Fibroblast of lung (primary cell): ENCODE measurements around the gene CABLES1. TPM values are rescaled to one million over a fixed set of nuclear protein-coding genes. Genes with fewer than 3 reads are reported as not detected.
"Not testable (repeated sequence)": the region's sequence is repeated elsewhere in the genome, so short reads cannot be mapped to it uniquely, and the experiment has no call there.

Source experiments
- DNase-seq, 2 donors: peaks; one replicate each; pipeline versions ENCODE4 v3.0.0 to v3.0.0-alpha.2; 2010; ENCODE audit warnings: low read depth in 2 of 2
- H2AFZ ChIP-seq: 2 replicates; pipeline ENCODE4 v1.5.1; 2012; ENCODE audit warnings: low read length, control low read depth, inconsistent platforms
- H3K27ac ChIP-seq: 2 replicates; pipeline ENCODE4 v1.5.1; 2011; ENCODE audit warnings: low read length, control low read depth; ENCODE audit not compliant: insufficient read depth
- H3K27me3 ChIP-seq: 2 replicates; pipeline ENCODE4 v1.5.1; 2011; ENCODE audit warnings: mild to moderate bottlenecking, low read length; ENCODE audit not compliant: control insufficient read depth, insufficient read depth
- H3K36me3 ChIP-seq: 2 replicates; pipeline ENCODE4 v1.5.1; 2011; ENCODE audit warnings: low read length; ENCODE audit not compliant: control insufficient read depth, insufficient read depth
- H3K4me1 ChIP-seq: 2 replicates; pipeline ENCODE4 v1.5.1; 2011; ENCODE audit warnings: low read length; ENCODE audit not compliant: control insufficient read depth, insufficient read depth; ENCODE audit errors: extremely low read depth
- H3K4me2 ChIP-seq: 2 replicates; pipeline ENCODE4 v1.5.1; 2011; ENCODE audit warnings: low read length, control low read depth; ENCODE audit not compliant: insufficient read depth; ENCODE audit errors: extremely low read depth
- H3K4me3 ChIP-seq, 4 experiments: fragments of 200-600 bp in 1 of 4; sonication (generic) in 1 of 4; replicated peaks in 1 of 4; 2 replicates each; pipeline ENCODE4 v1.5.1; 2011 to 2016; ENCODE audit warnings: low read length in 4 of 4, low read depth in 3 of 4, mild to moderate bottlenecking in 3 of 4, control low read depth in 2 of 4, inconsistent platforms in 1 of 4, mixed read lengths in 1 of 4; ENCODE audit not compliant: insufficient read depth in 1 of 4; ENCODE audit errors: control extremely low read depth in 1 of 4
- H3K79me2 ChIP-seq: 2 replicates; pipeline ENCODE4 v1.5.1; 2012; ENCODE audit warnings: mild to moderate bottlenecking, low read length, inconsistent platforms; ENCODE audit not compliant: control insufficient read depth, insufficient read depth
- H3K9ac ChIP-seq: 2 replicates; pipeline ENCODE4 v1.5.1; 2011; ENCODE audit warnings: mild to moderate bottlenecking, low read length, control low read depth; ENCODE audit not compliant: insufficient read depth
- H3K9me3 ChIP-seq: 2 replicates; pipeline ENCODE4 v1.5.1; 2012; ENCODE audit warnings: low read depth, low read length; ENCODE audit not compliant: control insufficient read depth, insufficient read depth
- H4K20me1 ChIP-seq: 2 replicates; pipeline ENCODE4 v1.5.1; 2011; ENCODE audit warnings: low read length; ENCODE audit not compliant: control insufficient read depth, insufficient read depth; ENCODE audit errors: extremely low read depth
- CTCF ChIP-seq, 2 donors: IDR thresholded peaks in 1 of 2; conservative IDR thresholded peaks in 1 of 2; 1 replicate in 1 of 2; 2 replicates in 1 of 2; pipeline ENCODE4 v1.5.1; 2011 to 2012; ENCODE audit warnings: low read length in 2 of 2, control low read depth in 1 of 2, inconsistent platforms in 1 of 2, low read depth in 1 of 2, mild to moderate bottlenecking in 1 of 2
- EZH2 ChIP-seq: IDR thresholded peaks from 2 replicates; pipeline ENCODE4 v1.5.1; 2012; ENCODE audit warnings: low read length, control low read depth, mild to moderate bottlenecking; ENCODE audit errors: missing control alignments
- polyA plus RNA-seq, 2 donors: library from polyadenylated mRNA; depleted of rRNA in 1 of 2; stranded (reverse) in 1 of 2; unstranded in 1 of 2; fragments of >200 nt; gene quantifications; 2 replicates each; pipeline ENCODE4 v1.2.1, GENCODE V29; 2011 to 2012; ENCODE audit warnings: missing spikeins in 1 of 2
- total RNA-seq: library from RNA; depleted of rRNA; stranded (reverse); fragments of >200 nt; gene quantifications from 2 replicates; pipeline ENCODE4 v1.2.1, GENCODE V29; 2014

The CABLES1 gene
- total and polyA plus RNA-seq, 2 donors (not counting 1 experiment from before 2014, with no cell fraction given): 5.1 to 11.4 TPM

GRCh38 chr18:23092121-23092520 lies 43.2 kb upstream of the CABLES1 start:
- Histone ChIP-seq H3K4me2 (no peak overlapping the region), H3K79me2 (no peaks in the 10 kb centered on the region), H3K4me3 (no peak overlapping the region), H3K4me1 (no peaks in the 10 kb centered on the region), H3K27me3 (peaks cover 2% of the 10 kb centered on the region), H3K27ac (no peak overlapping the region), H2AFZ (no peak overlapping the region), H3K9me3 (no peaks in the 10 kb centered on the region), H3K9ac (no peak overlapping the region), H3K36me3 (no peaks in the 10 kb centered on the region), H4K20me1 (no peaks in the 10 kb centered on the region)
- no peak for DNase-seq
- TF ChIP-seq CTCF (conservative IDR thresholded peaks at IDR 0.05 in 1 of 2, IDR thresholded peaks at IDR 0.05 in 1 of 2; ENCODE audit: low read depth in 1 of 2, low read length in 2 of 2) (no peak), EZH2 (no peak)

GRCh38 chr18:23093130-23093529 lies 42.2 kb upstream of the CABLES1 start:
- DNase-seq: not testable (repeated sequence)

GRCh38 chr18:23093772-23094171 lies 41.5 kb upstream of the CABLES1 start:
- H3K79me2 ChIP-seq: no peaks in the 10 kb centered on the region
- H3K4me1 ChIP-seq: no peaks in the 10 kb centered on the region
- no peaks in the 10 kb centered on the region for H3K9me3 ChIP-seq
- TF ChIP-seq EZH2: no peak
- no peak for TF ChIP-seq CTCF (conservative IDR thresholded peaks at IDR 0.05 in 1 of 2, IDR thresholded peaks at IDR 0.05 in 1 of 2; ENCODE audit: low read depth in 1 of 2, low read length in 2 of 2)
- no peak overlapping the region for H3K27ac ChIP-seq
- no peak overlapping the region for H2AFZ ChIP-seq
- H3K4me2 ChIP-seq: no peak overlapping the region
- H3K27me3 ChIP-seq: peaks cover 2% of the 10 kb centered on the region
- H3K9ac ChIP-seq: no peak overlapping the region
- H4K20me1 ChIP-seq: no peaks in the 10 kb centered on the region
- no peak overlapping the region for H3K4me3 ChIP-seq
- DNase-seq: no peak
- no peaks in the 10 kb centered on the region for H3K36me3 ChIP-seq

More at GRCh38 chr18:23093130-23093529, 42.2 kb upstream of the CABLES1 start:
- not testable (repeated sequence) for H3K4me1 ChIP-seq, H3K9ac ChIP-seq, H3K36me3 ChIP-seq, H4K20me1 ChIP-seq, H2AFZ ChIP-seq, H3K4me3 ChIP-seq, H3K79me2 ChIP-seq, H3K9me3 ChIP-seq, H3K27me3 ChIP-seq, H3K4me2 ChIP-seq, H3K27ac ChIP-seq
